GM12878 (cell line): ENCODE data around the gene OPRM1.

Experiments used
- CEBPB ChIP-seq, 2 experiments: fragments of 150-350 bp in 1 of 2; IDR thresholded peaks; 2 replicates each; pipeline ENCODE4 v1.6.1; 2012 to 2014; ENCODE audit warnings: low read depth in 2 of 2, low read length in 2 of 2, borderline replicate concordance in 1 of 2, inconsistent platforms in 1 of 2
- CREM ChIP-seq: IDR thresholded peaks from 2 replicates; pipeline ENCODE4 v1.6.1; 2014; ENCODE audit warnings: antibody characterized with exemption, low read depth
- CTCF ChIP-seq, 3 experiments: IDR thresholded peaks in 2 of 3; conservative IDR thresholded peaks in 1 of 3; 2 replicates each; pipeline ENCODE4 v1.5.1; 2011; ENCODE audit warnings: low read depth in 3 of 3, low read length in 3 of 3, mild to moderate bottlenecking in 3 of 3, control low read depth in 2 of 3, moderate library complexity in 2 of 3, inconsistent platforms in 1 of 3, mixed read lengths in 1 of 3; ENCODE audit not compliant: control insufficient read depth in 2 of 3, insufficient read depth in 1 of 3; ENCODE audit errors: extremely low read depth in 1 of 3
- E2F4 ChIP-seq: IDR thresholded peaks from 2 replicates; pipeline ENCODE4 v1.6.1; 2012; ENCODE audit warnings: low read depth, low read length, improper control_type of control experiment
- EZH2 ChIP-seq: IDR thresholded peaks from 2 replicates; pipeline ENCODE4 v1.6.1; 2012; ENCODE audit warnings: low read depth, mild to moderate bottlenecking, control low read depth, inconsistent platforms, low read length, borderline replicate concordance; ENCODE audit not compliant: control insufficient read depth
- MYC ChIP-seq: IDR thresholded peaks from 2 replicates; pipeline ENCODE4 v1.6.1; 2011; ENCODE audit warnings: mild to moderate bottlenecking, low read length, moderate library complexity, inconsistent platforms; ENCODE audit not compliant: insufficient read depth, insufficient replicate concordance, insufficient read length, severe bottlenecking
- NRF1 ChIP-seq: conservative IDR thresholded peaks from 2 replicates; pipeline ENCODE4 v1.6.1; 2011; ENCODE audit warnings: mild to moderate bottlenecking, low read depth, low read length, improper control_type of control experiment
- POLR2AphosphoS2 ChIP-seq: IDR thresholded peaks from 2 replicates; pipeline ENCODE4 v1.6.1; 2011; ENCODE audit warnings: low read depth, mild to moderate bottlenecking, low read length, improper control_type of control experiment, moderate library complexity
- POLR2AphosphoS5 ChIP-seq: IDR thresholded peaks from 2 replicates; pipeline ENCODE4 v1.6.1; 2011; ENCODE audit warnings: mild to moderate bottlenecking, low read length, inconsistent platforms
- REST ChIP-seq: IDR thresholded peaks from 2 replicates; pipeline ENCODE4 v1.6.1; 2012; ENCODE audit warnings: mild to moderate bottlenecking, low read depth, low read length
- SIN3A ChIP-seq: IDR thresholded peaks from 2 replicates; pipeline ENCODE4 v1.6.1; 2012; ENCODE audit warnings: low read depth, low read length, improper control_type of control experiment
- SPI1 ChIP-seq: IDR thresholded peaks from 2 replicates; pipeline ENCODE4 v1.6.1; 2011; ENCODE audit warnings: low read depth, mild to moderate bottlenecking, low read length, moderate library complexity, borderline replicate concordance; ENCODE audit not compliant: insufficient read depth
- SREBF1 ChIP-seq: IDR thresholded peaks from 2 replicates; pipeline ENCODE4 v1.6.1; 2012; ENCODE audit warnings: mild to moderate bottlenecking, low read length
- TAF1 ChIP-seq: IDR thresholded peaks from 2 replicates; pipeline ENCODE4 v1.6.1; 2011; ENCODE audit warnings: mild to moderate bottlenecking, low read depth, low read length, borderline replicate concordance

- no peak for TF ChIP-seq E2F4
- no peak for TF ChIP-seq EZH2
- no peak for TF ChIP-seq CTCF (IDR thresholded peaks at IDR 0.05 in 2 of 3, conservative IDR thresholded peaks at IDR 0.05 in 1 of 3; ENCODE audit: control insufficient read depth in 2 of 3, extremely low read depth in 1 of 3, insufficient read depth in 1 of 3, low read depth in 3 of 3, low read length in 3 of 3)
- TF ChIP-seq SPI1 = no peak
- no peak for TF ChIP-seq SREBF1
- no peak for TF ChIP-seq POLR2AphosphoS5
- no peak for TF ChIP-seq SIN3A
- no peak for TF ChIP-seq MYC
- TF ChIP-seq NRF1 = no peak
- no peak for TF ChIP-seq CEBPB (IDR thresholded peaks at IDR 0.05; ENCODE audit: borderline replicate concordance in 1 of 2, low read depth in 2 of 2, low read length in 2 of 2)
- no peak for TF ChIP-seq REST
- no peak for TF ChIP-seq POLR2AphosphoS2
- TF ChIP-seq CREM = no peak
- no peak for TF ChIP-seq TAF1
These were observed 49.1 kb upstream of the OPRM1 start for GRCh38 chr6:153989989-153990388.
